GM12878 (cell line): Measurements from ENCODE around the gene ZNF613. TPM values are rescaled to one million over a fixed set of nuclear protein-coding genes. Genes with fewer than 3 reads are reported as not detected.

Experiments used
- ASH2L ChIP-seq: fragments of 300-600, 200-600 bp; sonication (generic); IDR thresholded peaks from 2 replicates; pipeline ENCODE4 v1.6.1; 2017; ENCODE audit warnings: low read depth, mild to moderate bottlenecking, borderline replicate concordance
- BCLAF1 ChIP-seq: fragments of 450-650 bp; IDR thresholded peaks from 2 replicates; pipeline ENCODE4 v1.6.1; 2017; ENCODE audit warnings: antibody characterized with exemption, mild to moderate bottlenecking, moderate library complexity
- CBX5 ChIP-seq: sonication (generic); IDR thresholded peaks from 2 replicates; pipeline ENCODE4 v1.6.1; 2016; ENCODE audit warnings: low read depth, moderate library complexity, mild to moderate bottlenecking, inconsistent platforms
- IRF4 ChIP-seq: IDR thresholded peaks from 2 replicates; pipeline ENCODE4 v1.6.1; 2011; ENCODE audit warnings: low read depth, low read length
- MEF2B ChIP-seq: fragments of 450-650 bp; IDR thresholded peaks from 2 replicates; pipeline ENCODE4 v1.6.1; 2018; ENCODE audit warnings: mild to moderate bottlenecking, moderate library complexity; ENCODE audit not compliant: partially characterized antibody, poor library complexity, severe bottlenecking
- MYC ChIP-seq: IDR thresholded peaks from 2 replicates; pipeline ENCODE4 v1.6.1; 2011; ENCODE audit warnings: mild to moderate bottlenecking, low read length, moderate library complexity, inconsistent platforms; ENCODE audit not compliant: insufficient read depth, insufficient replicate concordance, insufficient read length, severe bottlenecking
- POLR2AphosphoS5 ChIP-seq: IDR thresholded peaks from 2 replicates; pipeline ENCODE4 v1.6.1; 2011; ENCODE audit warnings: mild to moderate bottlenecking, low read length, inconsistent platforms
- RCOR1 ChIP-seq: conservative IDR thresholded peaks from 2 replicates; pipeline ENCODE4 v1.6.1; 2012; ENCODE audit warnings: low read depth, low read length, improper control_type of control experiment
- SMARCA5 ChIP-seq: fragments of 450-650 bp; IDR thresholded peaks from 2 replicates; pipeline ENCODE4 v1.6.1; 2017; ENCODE audit warnings: mild to moderate bottlenecking
- SREBF1 ChIP-seq: IDR thresholded peaks from 2 replicates; pipeline ENCODE4 v1.6.1; 2012; ENCODE audit warnings: mild to moderate bottlenecking, low read length
- TBL1XR1 ChIP-seq: IDR thresholded peaks from 2 replicates; pipeline ENCODE4 v1.6.1; 2012; ENCODE audit warnings: low read depth, low read length, improper control_type of control experiment
- ZNF217 ChIP-seq: fragments of 450-650 bp; IDR thresholded peaks from 2 replicates; pipeline ENCODE4 v1.6.1; 2017; ENCODE audit warnings: antibody characterized with exemption, mild to moderate bottlenecking
- polyA plus RNA-seq, 11 experiments: library from polyadenylated mRNA; depleted of rRNA in 4 of 11; unstranded in 6 of 11; stranded (reverse) in 5 of 11; fragments of >200 nt; fragmentation: Nextera tagmentation in 4 of 11; fragmentation: Illumina TruSeq in 1 of 11; extraction: Ambion mirVana in 4 of 11; extraction: Trizol in 1 of 11; gene quantifications; 1 replicate in 1 of 11; 2 replicates in 10 of 11; pipeline versions ENCODE4 v1.2.1 to v1.2.3, GENCODE V29; 2011 to 2016; ENCODE audit warnings: inconsistent platforms in 2 of 11, missing spikeins in 2 of 11, low read depth in 1 of 11
- total RNA-seq, 4 experiments: library from RNA; depleted of rRNA in 3 of 4; stranded (reverse); fragments of >200 nt in 3 of 4; fragmentation: Illumina TruSeq in 1 of 4; extraction: Trizol in 1 of 4; gene quantifications; 2 replicates each; pipeline versions ENCODE4 v1.2.1 to v1.2.3, GENCODE V29; 2013 to 2021
- TF ChIP-seq, protein P1 (sequence below): fragments of 450-650 bp; IDR thresholded peaks from 2 replicates; pipeline ENCODE4 v1.6.1; 2017; ENCODE audit warnings: low read depth, mild to moderate bottlenecking, moderate library complexity

Gene ZNF613
- total and polyA plus RNA-seq, 10 of the 15 experiments (the other 5 are each of a cell fraction or from before 2014, with no cell fraction given) = 3.3 to 7.8 (median 5.0) TPM

- TF ChIP-seq MEF2B (no peak), SMARCA5 (no peak), POLR2AphosphoS5 (no peak), ZNF217 (no peak), RCOR1 (peak; percentile 89; the same call in 1 of the 2 replicates), MYC (no peak), TBL1XR1 (no peak), BCLAF1 (no peak), CBX5 (no peak; the same call in 1 of the 2 replicates), IRF4 (no peak), ASH2L (0 out of 2 replicates have a peak, but pooled peaks have one; percentile 20), SREBF1 (no peak)
- TF ChIP-seq, protein P1, sequence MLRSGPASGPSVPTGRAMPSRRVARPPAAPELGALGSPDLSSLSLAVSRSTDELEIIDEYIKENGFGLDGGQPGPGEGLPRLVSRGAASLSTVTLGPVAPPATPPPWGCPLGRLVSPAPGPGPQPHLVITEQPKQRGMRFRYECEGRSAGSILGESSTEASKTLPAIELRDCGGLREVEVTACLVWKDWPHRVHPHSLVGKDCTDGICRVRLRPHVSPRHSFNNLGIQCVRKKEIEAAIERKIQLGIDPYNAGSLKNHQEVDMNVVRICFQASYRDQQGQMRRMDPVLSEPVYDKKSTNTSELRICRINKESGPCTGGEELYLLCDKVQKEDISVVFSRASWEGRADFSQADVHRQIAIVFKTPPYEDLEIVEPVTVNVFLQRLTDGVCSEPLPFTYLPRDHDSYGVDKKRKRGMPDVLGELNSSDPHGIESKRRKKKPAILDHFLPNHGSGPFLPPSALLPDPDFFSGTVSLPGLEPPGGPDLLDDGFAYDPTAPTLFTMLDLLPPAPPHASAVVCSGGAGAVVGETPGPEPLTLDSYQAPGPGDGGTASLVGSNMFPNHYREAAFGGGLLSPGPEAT = peak; percentile 75; the same call in 1 of the 2 replicates
These were observed at the start of gene ZNF613 (continued) for GRCh38 chr19:51926784-51927741.
